GM19455 (cell line): ENCODE results near the gene S100A12.

Experiments used
- ATAC-seq: cut with Tn5 transposase; IDR thresholded peaks from one replicate; pipeline ENCODE4 v1.9.1; 2021; ENCODE audit not compliant: unreplicated experiment

Gene S100A12

GRCh38 chr1:153397051-153397923 lies 21.9 kb upstream of the S100A12 start:
- ATAC-seq, result no peak

DNA sequence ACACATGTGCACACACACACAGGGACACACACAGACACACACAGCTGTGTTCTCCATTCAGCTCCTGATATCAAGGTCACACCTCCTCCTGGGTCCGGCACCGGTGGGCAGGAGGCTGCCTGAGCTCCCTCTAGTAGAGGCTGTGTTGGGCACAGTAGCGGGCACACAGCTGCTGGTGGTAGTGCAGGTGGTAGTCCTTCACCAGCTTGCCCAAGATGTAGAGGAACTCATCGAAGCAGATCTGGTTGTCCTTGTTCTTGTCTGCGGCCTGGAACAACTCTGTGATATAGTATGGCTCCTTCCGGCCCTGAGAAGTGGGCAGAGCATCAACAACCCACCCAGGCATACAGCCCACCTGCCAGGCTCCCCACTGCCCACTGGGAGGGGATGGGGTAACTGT lies 21.0 kb upstream of the S100A12 start:
- ATAC-seq, result no peak

GRCh38 chr1:153395776-153396175 lies 20.4 kb upstream of the S100A12 start:
- no peak for ATAC-seq

DNA sequence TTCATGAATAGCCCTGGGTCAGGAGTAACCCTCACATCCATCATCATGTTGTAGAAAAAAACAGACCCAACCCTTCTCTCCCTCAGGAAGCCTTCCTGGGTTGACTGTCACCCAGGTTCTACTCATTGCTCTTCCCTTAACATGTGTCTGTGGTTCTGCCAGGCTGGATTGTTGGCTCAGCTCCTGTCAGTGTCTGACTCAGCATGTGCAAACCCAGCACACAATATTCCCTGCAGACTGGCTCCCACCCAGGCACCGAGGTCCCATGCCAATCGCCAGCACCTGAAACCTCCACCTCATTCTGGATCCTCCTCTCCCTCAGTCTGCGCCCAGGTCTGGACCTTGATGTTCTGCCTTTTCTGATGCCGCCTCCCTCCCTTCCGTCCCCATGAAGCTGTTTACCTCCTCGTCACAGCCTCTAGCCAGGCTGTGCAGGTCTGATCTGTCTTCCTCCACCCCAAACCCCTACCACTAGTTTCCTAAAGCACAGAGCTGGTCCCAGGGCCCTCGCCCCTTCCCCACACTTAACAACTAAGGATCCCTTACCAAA lies 19.8 kb upstream of the S100A12 start:
- ATAC-seq, result no peak

DNA sequence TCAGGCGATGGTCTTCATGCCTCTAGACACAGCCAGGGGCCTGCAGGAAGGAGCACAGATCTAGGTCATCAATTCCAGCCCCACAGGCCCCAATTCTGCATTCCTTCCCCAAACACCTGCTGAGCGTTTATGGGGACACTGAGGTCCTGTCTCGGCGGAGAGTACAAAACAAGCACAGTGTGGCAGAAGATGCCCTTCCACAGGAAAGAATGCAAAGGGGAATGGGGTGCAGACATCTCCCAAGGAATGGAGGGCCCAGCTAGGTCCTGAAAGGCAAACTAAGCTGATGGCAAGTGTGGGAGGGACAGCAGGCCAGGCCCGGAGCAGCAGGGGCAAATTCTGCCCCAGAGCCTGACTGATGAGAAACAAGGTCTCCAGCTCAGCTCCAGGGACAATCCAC lies 19.0 kb upstream of the S100A12 start:
- no peak for ATAC-seq

- no peak for ATAC-seq
Observed at GRCh38 chr1:153393926-153394325, 18.5 kb upstream of the S100A12 start.

GRCh38 chr1:153392822-153393221 lies 17.4 kb upstream of the S100A12 start:
- no peak for ATAC-seq

GRCh38 chr1:153392258-153392657 lies 16.8 kb upstream of the S100A12 start:
- no peak for ATAC-seq

GRCh38 chr1:153390938-153391710 lies 15.7 kb upstream of the S100A12 start, which contains the start of gene S100A8:
Gene S100A8 (minus strand): TSS chr1:153391073. CDS start chr1:153390535, 538 bp downstream.
- no peak for ATAC-seq

DNA sequence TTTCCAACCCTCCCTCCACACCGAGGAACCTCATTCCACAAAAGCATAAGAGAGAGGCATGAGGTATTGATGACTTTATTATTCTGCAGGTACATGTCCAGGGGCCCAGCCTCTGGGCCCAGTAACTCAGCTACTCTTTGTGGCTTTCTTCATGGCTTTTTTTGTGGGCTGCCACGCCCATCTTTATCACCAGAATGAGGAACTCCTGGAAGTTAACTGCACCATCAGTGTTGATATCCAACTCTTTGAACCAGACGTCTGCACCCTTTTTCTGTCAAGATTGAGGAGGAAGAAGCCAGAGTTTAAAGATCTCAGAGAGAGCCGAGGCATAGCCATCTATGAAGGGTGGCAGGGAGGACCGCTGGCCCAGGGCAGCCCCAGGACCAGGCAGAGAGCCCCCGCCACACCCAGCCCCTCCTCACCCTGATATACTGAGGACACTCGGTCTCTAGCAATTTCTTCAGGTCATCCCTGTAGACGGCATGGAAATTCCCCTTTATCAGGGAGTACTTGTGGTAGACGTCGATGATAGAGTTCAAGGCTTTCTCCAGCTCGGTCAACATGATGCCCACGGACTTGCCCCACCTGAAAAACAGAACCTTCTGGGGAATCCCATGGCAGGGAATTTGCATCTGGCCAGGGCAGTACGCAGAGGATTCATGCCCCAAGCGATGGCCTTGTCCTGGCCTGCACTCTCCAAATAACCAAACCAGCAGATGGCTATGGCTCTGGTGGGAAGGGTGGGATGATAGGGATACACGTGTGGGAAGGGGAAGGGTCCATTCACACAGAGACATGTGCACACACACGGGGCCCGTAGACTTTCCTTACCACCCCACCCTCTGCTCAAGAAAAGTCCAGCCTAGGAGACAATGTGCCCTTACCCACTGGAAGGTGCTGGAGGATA lies 14.8 kb upstream of the S100A12 start:
- ATAC-seq, result no peak

- no peak for ATAC-seq
Observed at GRCh38 chr1:153389401-153389800, 14.0 kb upstream of the S100A12 start.

- no peak for ATAC-seq
Observed at GRCh38 chr1:153387785-153388184, 12.4 kb upstream of the S100A12 start.

GRCh38 chr1:153387001-153387400 lies 11.6 kb upstream of the S100A12 start:
- no peak for ATAC-seq

DNA sequence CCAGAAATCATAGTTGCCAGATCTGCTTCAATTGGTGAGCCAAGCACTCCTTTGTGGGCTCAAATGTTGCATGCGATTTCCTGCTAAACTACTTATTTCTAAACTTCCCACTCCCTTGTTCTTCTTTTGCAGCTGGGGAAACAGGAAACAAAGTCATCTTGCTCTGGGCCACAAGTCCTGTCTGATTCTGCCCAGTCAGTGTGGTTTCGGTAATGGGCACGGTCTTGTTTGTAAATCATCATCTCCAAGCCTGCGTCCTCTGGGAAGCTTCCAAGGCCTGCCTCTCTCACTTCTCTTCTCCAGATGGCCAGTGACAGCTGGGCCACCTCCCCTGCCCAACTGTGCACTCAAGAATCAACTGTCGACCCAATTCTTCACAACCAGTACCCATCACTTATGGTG lies 11.1 kb upstream of the S100A12 start:
- ATAC-seq, result no peak

- no peak for ATAC-seq
Observed at GRCh38 chr1:153384958-153385580, 9.6 kb upstream of the S100A12 start.

- ATAC-seq, result no peak
Observed at GRCh38 chr1:153380711-153381110, 5.3 kb upstream of the S100A12 start.

- ATAC-seq, result no peak
Observed at GRCh38 chr1:153379591-153379990, 4.2 kb upstream of the S100A12 start.

GRCh38 chr1:153374071-153374470 lies 1.4 kb downstream of the S100A12 start:
- no peak for ATAC-seq

GRCh38 chr1:153372571-153372970 lies 2.9 kb downstream of the S100A12 start:
- ATAC-seq, result no peak

- no peak for ATAC-seq
Observed at GRCh38 chr1:153371231-153371630, 4.2 kb downstream of the S100A12 start.
